A549 (cell line): Measurements from ENCODE around the gene GSK3B. TPM values are rescaled to one million over a fixed set of nuclear protein-coding genes. Genes with fewer than 3 reads are reported as not detected.
A peak's percentile ranks its signal among the peaks of the same experiment; 100 is the strongest.

Source experiments
- ATAC-seq, 2 experiments: fragments of 200-7000 bp in 1 of 2; fragments of >200 bp in 1 of 2; cut with Nextera tagmentation in 1 of 2; cut with Tn5 transposase in 1 of 2; 3 replicates each; pipeline versions ENCODE4 v1.8.0 to v1.9.1; 2018 to 2020; ENCODE audit warnings: mild to moderate bottlenecking in 1 of 2, moderate library complexity in 1 of 2
- CTCF ChIA-PET: fragments of 300-600 bp; sonication (Branson Sonifier 250); formaldehyde crosslinking; extraction: SDS; loops from one replicate; lab custom pipeline; 2021; ENCODE audit warnings: antibody characterized with exemption, inconsistent platforms; lab: Yijun Ruan, JAX
- POLR2A ChIA-PET: fragments of 350-600 bp; formaldehyde crosslinking; extraction: SDS; loops from one replicate; lab custom pipeline; 2021; ENCODE audit warnings: antibody characterized with exemption, inconsistent platforms; lab: Yijun Ruan, JAX
- DNase-seq, 2 experiments: peaks; one replicate each; pipeline versions ENCODE4 v3.0.0 to v3.0.0-alpha.2; 2011 to 2016; ENCODE audit warnings: low read depth in 1 of 2, low spot score in 1 of 2
- FAIRE-seq: peaks from 2 replicates; lab custom pipeline; 2011; peaks lifted over from hg19 to GRCh38; lab: Jason Lieb, UNC
- H3K27ac ChIP-seq, 2 experiments: fragments of >200 bp; sonication (Bioruptor Twin); formaldehyde crosslinking; 3 replicates each; pipeline ENCODE4 v1.5.1; 2016 to 2017
- H3K4me1 ChIP-seq: fragments of >200 bp; sonication (Bioruptor Twin); formaldehyde crosslinking; 3 replicates; pipeline ENCODE4 v1.6.1; 2016
- H3K4me2 ChIP-seq: fragments of >200 bp; sonication (Bioruptor Twin); formaldehyde crosslinking; 3 replicates; pipeline ENCODE4 v1.6.1; 2016
- H3K4me3 ChIP-seq: fragments of >200 bp; sonication (Bioruptor Twin); formaldehyde crosslinking; 3 replicates; pipeline ENCODE4 v1.5.1; 2016
- H3K9me3 ChIP-seq: fragments of >200 bp; sonication (Bioruptor Twin); formaldehyde crosslinking; 3 replicates; pipeline ENCODE4 v1.6.1; 2016
- BCL3 ChIP-seq: fragments of >200 bp; sonication (Bioruptor Twin); formaldehyde crosslinking; IDR thresholded peaks from 3 replicates; pipeline ENCODE4 v1.6.1; 2016
- CHD4 ChIP-seq: fragments of 200-600 bp; sonication (generic); IDR thresholded peaks from 2 replicates; pipeline ENCODE4 v1.6.1; 2016; ENCODE audit warnings: antibody characterized with exemption, mild to moderate bottlenecking, borderline replicate concordance
- CTCF ChIP-seq: fragments of >200 bp; sonication (Bioruptor Twin); formaldehyde crosslinking; IDR thresholded peaks from 3 replicates; pipeline ENCODE4 v1.5.1; 2016
- EP300 ChIP-seq, 2 experiments: fragments of >200 bp; sonication (Bioruptor Twin); formaldehyde crosslinking; IDR thresholded peaks; 2 replicates in 1 of 2; 3 replicates in 1 of 2; pipeline ENCODE4 v1.6.1; 2016 to 2017
- ESRRA ChIP-seq: fragments of 150-350 bp; IDR thresholded peaks from 2 replicates; pipeline ENCODE4 v1.6.1; 2014; ENCODE audit warnings: mild to moderate bottlenecking, low read length, borderline replicate concordance
- FOSB ChIP-seq: fragments of 250-450 bp; sonication (Bioruptor Pico); IDR thresholded peaks from 2 replicates; pipeline ENCODE4 v1.5.0; 2020; ENCODE audit warnings: mild to moderate bottlenecking, moderate library complexity
- FOSL2 ChIP-seq, 2 experiments: fragments of 450-650 bp in 1 of 2; fragments of >200 bp in 1 of 2; sonication (Bioruptor Twin) in 1 of 2; formaldehyde crosslinking; IDR thresholded peaks; 2 replicates each; pipeline versions ENCODE4 v1.5.0 to v1.6.1; 2016 to 2020; ENCODE audit warnings: mild to moderate bottlenecking in 1 of 2, moderate library complexity in 1 of 2
- GATA3 ChIP-seq: IDR thresholded peaks from 2 replicates; pipeline ENCODE4 v1.6.1; 2012; ENCODE audit warnings: borderline replicate concordance
- HEYL ChIP-seq: fragments of 250-450 bp; sonication (Bioruptor Pico); IDR thresholded peaks from 2 replicates; pipeline ENCODE4 v1.8.0; 2021; ENCODE audit warnings: mild to moderate bottlenecking, moderate library complexity
- HMGXB4 ChIP-seq: fragments of 250-450 bp; sonication (Bioruptor Pico); IDR thresholded peaks from 2 replicates; pipeline ENCODE4 v1.5.0; 2021; ENCODE audit warnings: mild to moderate bottlenecking, moderate library complexity, borderline replicate concordance
- HOXB13 ChIP-seq: fragments of 250-450 bp; sonication (Bioruptor Pico); IDR thresholded peaks from 2 replicates; pipeline ENCODE4 v1.5.0; 2020; ENCODE audit warnings: low read depth, mild to moderate bottlenecking, moderate library complexity
- JUN ChIP-seq, 2 experiments: fragments of >200 bp; sonication (Bioruptor Twin); formaldehyde crosslinking; IDR thresholded peaks; 2 replicates in 1 of 2; 3 replicates in 1 of 2; pipeline ENCODE4 v1.6.1; 2016 to 2017
- KDM1A ChIP-seq: fragments of 200-600 bp; sonication (generic); IDR thresholded peaks from 2 replicates; pipeline ENCODE4 v1.6.1; 2016; ENCODE audit warnings: low read depth, mild to moderate bottlenecking
- KDM5A ChIP-seq: fragments of 200-600 bp; sonication (generic); IDR thresholded peaks from 2 replicates; pipeline ENCODE4 v1.6.1; 2016; ENCODE audit warnings: antibody characterized with exemption, mild to moderate bottlenecking
- MAX ChIP-seq: IDR thresholded peaks from 2 replicates; pipeline ENCODE4 v1.6.1; 2012
- MYC ChIP-seq: IDR thresholded peaks from 2 replicates; pipeline ENCODE4 v1.6.1; 2012; ENCODE audit warnings: mild to moderate bottlenecking, inconsistent platforms, low read length, improper control_type of control experiment, borderline replicate concordance
- NPAS2 ChIP-seq: fragments of 250-450 bp; sonication (Bioruptor Pico); IDR thresholded peaks from 2 replicates; pipeline ENCODE4 v1.8.0; 2022; ENCODE audit warnings: mild to moderate bottlenecking, moderate library complexity, borderline replicate concordance
- PBX3 ChIP-seq: IDR thresholded peaks from 2 replicates; pipeline ENCODE4 v1.6.1; 2012
- ZSCAN20 ChIP-seq: fragments of 250-450 bp; sonication (Bioruptor Pico); IDR thresholded peaks from 2 replicates; pipeline ENCODE4 v1.8.0; 2022; ENCODE audit warnings: mild to moderate bottlenecking, moderate library complexity
- WGBS: methylation state at CpG from one replicate; pipeline ENCODE4 v1.1.6; 2017; ENCODE audit errors: missing lambda C conversion rate; 5-methylcytosine and 5-hydroxymethylcytosine counted together
- polyA plus RNA-seq, 4 experiments: library from polyadenylated mRNA; depleted of rRNA in 3 of 4; stranded (reverse); fragments of >200 nt; fragmentation: RNase III in 1 of 4; extraction: RNeasy Plus Mini Kit Qiagen cat#74134 plus additional on column Dnase treatment in 1 of 4; gene quantifications; 2 replicates in 3 of 4; 3 replicates in 1 of 4; pipeline ENCODE4 v1.2.3, GENCODE V29; 2011 to 2017
- TF ChIP-seq, protein P1 (sequence below): fragments of 200-600 bp; sonication (generic); IDR thresholded peaks from 2 replicates; pipeline ENCODE4 v1.6.1; 2016; ENCODE audit warnings: antibody characterized with exemption, mild to moderate bottlenecking, moderate library complexity
- TF ChIP-seq, protein P2 (sequence below): fragments of >200 bp; sonication (Bioruptor Twin); formaldehyde crosslinking; IDR thresholded peaks from 2 replicates; pipeline ENCODE4 v1.6.1; 2016

The GSK3B gene
- polyA plus RNA-seq, 2 of the 4 experiments (the other 2 are of a cell fraction), result 30.0 to 49.8 TPM

DNA sequence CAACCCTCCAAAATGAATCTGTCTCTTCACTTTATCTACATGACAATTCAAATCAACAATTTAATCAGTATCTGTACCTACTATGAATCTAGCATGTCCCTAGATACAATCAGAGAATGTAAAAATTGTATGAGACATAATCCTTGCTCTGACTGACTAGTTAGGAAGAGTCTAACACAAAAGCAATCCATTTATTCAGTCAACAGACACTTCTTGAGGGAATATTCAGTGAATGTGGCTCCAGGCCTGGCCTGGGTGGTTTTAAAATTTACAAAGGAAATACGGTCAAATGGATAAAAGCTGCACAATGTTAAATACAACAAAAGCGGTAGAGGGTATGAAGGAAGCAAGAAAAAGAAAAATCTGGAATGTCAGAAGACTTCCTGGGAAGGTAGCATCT, 45.2 kb downstream of the GSK3B start:
- Histone ChIP-seq H3K4me3 (no peak overlapping the region), H3K4me1 (peaks cover 17% of the 10 kb centered on the region; the same call in 2 of the 3 replicates), H3K27ac (no peak overlapping the region), H3K4me2 (no peak overlapping the region), H3K9me3 (peaks cover 8% of the 10 kb centered on the region; the same call in 1 of the 3 replicates)
- POLR2A ChIA-PET, result no interaction called here
- ATAC-seq, result no peak
- DNase-seq, result no peak
- TF ChIP-seq FOSL2 (IDR thresholded peaks at IDR 0.05) (no peak), FOSL2 (CRISPR knock-in tag; IDR thresholded peaks at IDR 0.05) (no peak), GATA3 (no peak), MAX (no peak), KDM1A (no peak)
- FAIRE-seq, result no peak
- 83% methylated on average over 2 of the region's 2 CpGs for WGBS
- CTCF ChIA-PET, result interaction anchor here (0.9 kb wide), 1 partner anchor 17 kb away, joined by 3 read pairs; no protein-coding TSS in a partner anchor

DNA sequence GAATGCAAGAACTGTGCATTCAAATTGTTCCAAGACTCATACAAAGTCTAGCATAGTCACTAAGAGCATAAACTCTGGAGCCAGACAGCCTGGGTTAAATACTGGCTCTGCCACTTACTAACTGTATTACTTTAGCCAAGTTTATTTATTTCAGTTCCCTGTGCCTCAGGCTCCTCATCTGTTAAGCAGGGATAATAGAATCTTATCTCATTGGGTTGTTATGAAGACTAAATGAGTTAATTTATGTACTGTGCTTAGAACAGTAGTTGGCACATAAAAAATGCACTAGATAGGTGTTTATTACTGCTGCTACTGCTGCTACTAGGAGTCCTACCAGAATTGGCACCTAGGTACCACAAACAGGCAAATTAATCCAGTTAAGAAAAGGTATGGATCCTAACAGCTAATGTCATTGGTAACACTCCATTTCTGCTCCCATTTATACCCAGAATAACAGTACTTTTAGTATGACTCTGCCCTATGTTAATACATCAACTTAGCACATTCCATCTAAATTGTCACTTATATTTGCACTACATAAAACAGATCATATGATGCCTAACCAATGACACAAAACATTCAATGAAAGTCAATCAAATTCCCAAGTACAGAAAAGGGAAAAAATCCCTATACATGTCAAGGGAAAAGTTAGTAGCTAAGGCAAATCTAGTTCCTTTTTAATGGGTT, 45.7 kb downstream of the GSK3B start:
- H3K9me3 ChIP-seq, result peaks cover 8% of the 10 kb centered on the region; the same call in 1 of the 3 replicates
- FAIRE-seq (no peak), DNase-seq (no peak), ATAC-seq (no peak)
- TF ChIP-seq JUN (IDR thresholded peaks at IDR 0.05) (no peak), HEYL (CRISPR knock-in tag) (no peak), FOSB (no peak)
- no peak overlapping the region for H3K4me3 ChIP-seq
- peaks cover 17% of the 10 kb centered on the region; the same call in 2 of the 3 replicates for H3K4me1 ChIP-seq
- CTCF ChIA-PET, result no interaction called here
- no peak overlapping the region for H3K4me2 ChIP-seq
- POLR2A ChIA-PET, result no interaction called here
- H3K27ac ChIP-seq, result no peak overlapping the region

GRCh38 chr3:120047686-120048085, 46.6 kb downstream of the GSK3B start:
- ChIA-PET CTCF (no interaction called here), POLR2A (no interaction called here)
- Histone ChIP-seq H3K9me3 (peaks cover 8% of the 10 kb centered on the region; the same call in 1 of the 3 replicates), H3K4me3 (no peak overlapping the region), H3K4me1 (peaks cover 14% of the 10 kb centered on the region; the same call in 2 of the 3 replicates), H3K4me2 (no peak overlapping the region), H3K27ac (no peak overlapping the region)
- ATAC-seq, result no peak
- no peak for DNase-seq
- WGBS, result 91% methylated on average over 1 of the region's 1 CpG
- TF ChIP-seq MYC, result no peak
- no peak for TF ChIP-seq ESRRA
- no peak for TF ChIP-seq EP300 (IDR thresholded peaks at IDR 0.05)
- TF ChIP-seq JUN (IDR thresholded peaks at IDR 0.05), result no peak
- TF ChIP-seq, protein P1, sequence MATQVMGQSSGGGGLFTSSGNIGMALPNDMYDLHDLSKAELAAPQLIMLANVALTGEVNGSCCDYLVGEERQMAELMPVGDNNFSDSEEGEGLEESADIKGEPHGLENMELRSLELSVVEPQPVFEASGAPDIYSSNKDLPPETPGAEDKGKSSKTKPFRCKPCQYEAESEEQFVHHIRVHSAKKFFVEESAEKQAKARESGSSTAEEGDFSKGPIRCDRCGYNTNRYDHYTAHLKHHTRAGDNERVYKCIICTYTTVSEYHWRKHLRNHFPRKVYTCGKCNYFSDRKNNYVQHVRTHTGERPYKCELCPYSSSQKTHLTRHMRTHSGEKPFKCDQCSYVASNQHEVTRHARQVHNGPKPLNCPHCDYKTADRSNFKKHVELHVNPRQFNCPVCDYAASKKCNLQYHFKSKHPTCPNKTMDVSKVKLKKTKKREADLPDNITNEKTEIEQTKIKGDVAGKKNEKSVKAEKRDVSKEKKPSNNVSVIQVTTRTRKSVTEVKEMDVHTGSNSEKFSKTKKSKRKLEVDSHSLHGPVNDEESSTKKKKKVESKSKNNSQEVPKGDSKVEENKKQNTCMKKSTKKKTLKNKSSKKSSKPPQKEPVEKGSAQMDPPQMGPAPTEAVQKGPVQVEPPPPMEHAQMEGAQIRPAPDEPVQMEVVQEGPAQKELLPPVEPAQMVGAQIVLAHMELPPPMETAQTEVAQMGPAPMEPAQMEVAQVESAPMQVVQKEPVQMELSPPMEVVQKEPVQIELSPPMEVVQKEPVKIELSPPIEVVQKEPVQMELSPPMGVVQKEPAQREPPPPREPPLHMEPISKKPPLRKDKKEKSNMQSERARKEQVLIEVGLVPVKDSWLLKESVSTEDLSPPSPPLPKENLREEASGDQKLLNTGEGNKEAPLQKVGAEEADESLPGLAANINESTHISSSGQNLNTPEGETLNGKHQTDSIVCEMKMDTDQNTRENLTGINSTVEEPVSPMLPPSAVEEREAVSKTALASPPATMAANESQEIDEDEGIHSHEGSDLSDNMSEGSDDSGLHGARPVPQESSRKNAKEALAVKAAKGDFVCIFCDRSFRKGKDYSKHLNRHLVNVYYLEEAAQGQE, result no peak
- TF ChIP-seq ZSCAN20 (CRISPR knock-in tag), result no peak
- no peak for TF ChIP-seq KDM1A
- no peak for TF ChIP-seq HOXB13 (CRISPR knock-in tag)
- no peak for TF ChIP-seq BCL3
- TF ChIP-seq, protein P2, sequence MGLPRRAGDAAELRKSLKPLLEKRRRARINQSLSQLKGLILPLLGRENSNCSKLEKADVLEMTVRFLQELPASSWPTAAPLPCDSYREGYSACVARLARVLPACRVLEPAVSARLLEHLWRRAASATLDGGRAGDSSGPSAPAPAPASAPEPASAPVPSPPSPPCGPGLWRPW, result no peak
- TF ChIP-seq CTCF, result no peak
- no peak for TF ChIP-seq NPAS2 (CRISPR knock-in tag)
- TF ChIP-seq HMGXB4, result no peak
- no peak for TF ChIP-seq KDM5A
- no peak for TF ChIP-seq PBX3
- no peak for TF ChIP-seq CHD4
- TF ChIP-seq, all 56 proteins: peak for 0
- peak; percentile 28 for FAIRE-seq
